IPS DF 4.7 (cell line): ENCODE data around the gene KRTAP9-2.
"Not testable (repeated sequence)": the region's sequence is repeated elsewhere in the genome, so short reads cannot be mapped to it uniquely, and the experiment has no call there.

Experiments
- DNase-seq: peaks from one replicate; pipeline ENCODE4 v3.0.0-alpha.2; 2013; ENCODE audit warnings: low spot score; ENCODE audit errors: extremely low read depth

Gene KRTAP9-2, protein sequence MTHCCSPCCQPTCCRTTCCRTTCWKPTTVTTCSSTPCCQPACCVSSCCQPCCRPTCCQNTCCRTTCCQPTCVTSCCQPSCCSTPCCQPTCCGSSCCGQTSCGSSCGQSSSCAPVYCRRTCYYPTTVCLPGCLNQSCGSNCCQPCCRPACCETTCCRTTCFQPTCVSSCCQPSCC

GRCh38 chr17:41226598-41227095 lies at the start of gene KRTAP9-2:
Gene KRTAP9-2 (plus strand): TSS chr17:41226648. CDS start chr17:41226655, 7 bp downstream.
- DNase-seq: not testable (repeated sequence)

DNA sequence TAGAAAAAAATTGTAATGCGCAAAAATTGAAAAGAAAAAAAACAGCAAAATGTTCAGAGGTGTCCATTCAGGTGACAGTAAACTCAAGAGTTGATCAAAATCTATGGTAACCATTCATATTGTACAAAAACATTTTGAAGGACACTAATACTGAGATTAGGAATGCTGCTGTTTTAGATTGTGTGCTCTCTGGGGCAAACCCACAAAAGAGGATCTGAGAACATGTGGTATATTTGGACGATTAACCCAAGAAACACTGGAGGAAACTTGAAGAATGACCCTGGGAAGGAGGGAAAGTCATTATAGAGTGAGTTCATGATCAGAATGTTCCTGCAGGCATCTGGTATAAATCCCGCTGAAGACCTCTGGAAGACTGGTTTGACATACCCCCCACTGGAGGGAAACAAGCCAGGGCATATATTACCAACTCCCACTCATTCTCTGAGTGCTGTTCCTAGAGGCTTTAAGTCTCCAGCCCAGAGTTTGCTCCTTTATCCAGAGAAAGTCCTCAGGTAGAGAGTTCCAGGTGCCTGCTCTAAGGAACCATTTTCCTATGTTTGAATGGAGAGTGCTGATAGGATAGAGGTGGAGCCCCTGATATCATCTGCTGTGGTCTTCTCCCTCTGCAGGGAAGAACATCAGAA lies 49.6 kb upstream of the KRTAP9-2 start:
- DNase-seq: no peak

DNA sequence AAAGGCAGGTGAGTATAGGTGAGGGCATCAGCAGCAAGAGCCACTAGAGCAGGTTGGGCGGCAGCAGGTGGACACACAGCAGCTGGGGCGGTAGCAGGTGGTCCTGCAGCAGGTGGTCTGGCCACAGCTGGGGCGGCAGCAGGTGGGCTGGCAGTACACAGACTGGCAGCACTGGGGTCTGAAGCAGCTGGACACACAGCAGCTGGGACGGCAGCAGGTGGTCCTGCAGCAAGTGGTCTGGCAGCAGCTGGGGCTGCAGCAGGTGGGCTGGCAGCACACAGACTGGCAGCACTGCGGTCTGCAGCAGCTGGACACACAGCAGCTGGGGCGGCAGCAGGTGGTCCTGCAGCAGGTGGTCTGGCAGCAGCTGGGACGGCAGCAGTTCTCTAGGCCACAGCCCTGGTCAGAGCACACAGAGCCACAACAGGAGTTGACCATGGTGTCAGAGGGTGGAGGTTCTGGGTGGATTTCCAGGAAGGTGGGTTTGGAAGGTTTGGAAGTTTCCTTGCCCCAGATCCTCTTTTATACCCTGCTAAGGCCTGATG lies 48.6 kb upstream of the KRTAP9-2 start, which contains the start of gene KRTAP4-2:
Gene KRTAP4-2 (minus strand): TSS at position 495 of the 545 bp plus-strand sequence. CDS start 57 bp downstream, at position 438.
- no peak for DNase-seq

GRCh38 chr17:41178341-41178740 lies 48.1 kb upstream of the KRTAP9-2 start:
- no peak for DNase-seq

DNA sequence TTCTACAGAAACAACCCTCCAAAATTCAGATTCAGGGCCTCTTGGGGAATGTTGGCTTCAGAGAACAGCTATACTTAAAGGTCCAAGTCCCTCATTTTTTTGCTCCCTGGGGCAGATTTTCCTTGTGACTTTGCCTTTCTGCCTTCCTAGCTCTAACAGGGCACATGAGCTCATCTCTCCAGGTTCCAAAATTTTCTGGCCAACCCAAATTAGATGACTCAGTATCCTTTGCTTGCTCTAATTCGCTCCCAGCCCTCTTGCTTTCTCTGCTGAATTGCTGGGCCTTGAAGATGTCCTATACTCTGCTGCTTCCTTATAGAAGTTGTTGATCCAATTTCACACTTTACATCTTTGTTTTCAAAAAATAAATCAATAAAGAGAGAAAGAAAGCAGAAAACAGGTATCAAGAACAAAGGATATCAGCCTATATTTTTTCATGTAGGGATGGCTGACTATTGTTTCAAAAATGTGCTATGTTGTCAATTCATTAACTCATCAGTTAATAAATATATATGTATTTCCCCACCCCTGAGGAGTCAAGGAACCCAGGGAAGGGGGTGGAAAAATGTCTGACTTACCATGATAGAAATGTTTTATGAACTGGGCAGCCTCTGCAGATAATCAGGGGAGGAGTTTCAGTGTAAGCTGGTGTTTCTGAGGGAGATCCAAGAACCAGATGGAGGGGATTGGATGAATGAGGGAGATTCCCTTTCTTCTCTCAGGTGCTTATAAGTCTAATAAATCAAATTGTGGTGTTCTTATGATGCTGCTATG lies 47.4 kb upstream of the KRTAP9-2 start:
- no peak for DNase-seq

- DNase-seq: no peak
Observed at GRCh38 chr17:41184480-41184961, 41.9 kb upstream of the KRTAP9-2 start, which contains the start of gene KRTAP4-1. Gene KRTAP4-1 (minus strand): TSS chr17:41184911. CDS start chr17:41184854, 57 bp downstream.

- DNase-seq: no peak
Observed at GRCh38 chr17:41185001-41185400, 41.4 kb upstream of the KRTAP9-2 start.

GRCh38 chr17:41186872-41187271 lies 39.6 kb upstream of the KRTAP9-2 start:
- no peak for DNase-seq

- DNase-seq: not testable (repeated sequence)
Observed at GRCh38 chr17:41189837-41190318, 36.6 kb upstream of the KRTAP9-2 start, which contains the start of gene KRTAP9-1. Gene KRTAP9-1 (plus strand): TSS chr17:41189887. CDS start chr17:41189887, 0 bp downstream.

- no peak for DNase-seq
Observed at GRCh38 chr17:41190328-41190727, 36.1 kb upstream of the KRTAP9-2 start.

- DNase-seq: no peak
Observed at GRCh38 chr17:41196068-41196467, 30.4 kb upstream of the KRTAP9-2 start.

DNA sequence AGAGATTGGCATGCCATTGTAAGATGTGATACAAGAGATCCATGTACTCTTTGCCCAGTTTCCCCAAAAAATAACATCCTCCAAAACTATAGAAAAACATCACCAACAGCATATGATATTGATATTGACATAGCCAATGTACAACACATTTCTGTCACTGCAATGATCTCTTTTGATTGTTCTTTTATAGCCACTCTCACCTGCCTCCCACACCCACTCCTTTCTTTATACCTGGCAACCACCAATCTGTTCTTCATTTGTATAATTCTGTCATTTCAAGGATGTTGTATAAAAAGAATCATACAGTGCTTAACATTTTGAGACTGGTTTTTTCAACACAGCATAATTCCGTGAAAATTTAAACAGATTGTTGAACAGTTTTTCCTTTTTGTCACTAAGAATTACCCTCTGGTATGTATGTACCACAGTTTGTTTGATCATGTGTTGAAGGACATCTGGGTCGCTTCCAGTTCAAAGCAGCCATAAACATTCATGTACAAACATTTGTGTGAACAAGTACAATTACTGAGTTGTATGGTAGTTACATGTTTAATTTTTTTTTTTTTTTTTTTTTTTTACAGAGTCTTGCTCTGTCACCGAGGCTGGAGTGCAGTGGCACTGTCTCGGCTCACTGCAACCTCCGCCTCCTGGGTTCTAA lies 26.9 kb upstream of the KRTAP9-2 start:
- DNase-seq: no peak

GRCh38 chr17:41211845-41212466 lies 14.5 kb upstream of the KRTAP9-2 start:
- DNase-seq: no peak

DNA sequence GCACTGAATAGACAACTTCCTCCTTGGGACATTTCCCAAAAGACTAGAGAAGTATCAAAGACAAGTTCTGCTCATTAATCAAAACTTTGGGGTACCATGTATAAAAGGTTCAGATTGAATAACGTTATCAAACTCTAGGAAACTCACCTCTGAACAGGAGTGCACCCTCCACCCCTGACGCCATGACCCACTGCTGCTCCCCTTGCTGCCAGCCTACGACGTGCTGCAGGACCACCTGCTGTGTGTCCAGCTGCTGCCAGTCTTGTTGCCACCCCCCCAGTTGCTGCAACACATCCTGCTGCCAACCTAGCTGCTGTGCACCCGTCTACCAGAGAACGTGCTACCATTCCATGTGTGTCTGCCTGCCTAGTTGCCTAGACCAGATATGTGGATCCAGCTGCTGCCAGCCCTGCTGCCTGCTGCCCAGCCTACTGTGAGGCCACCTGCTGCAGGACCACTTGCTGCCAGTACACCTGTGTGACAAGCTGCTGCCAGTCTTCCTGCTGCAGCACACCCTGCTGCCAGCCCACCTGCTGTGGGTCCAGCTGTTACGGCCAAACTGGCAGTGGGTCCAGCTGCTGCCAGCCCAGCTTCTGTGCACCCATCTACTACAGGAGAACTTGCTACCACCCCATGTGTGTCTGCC lies 13.8 kb upstream of the KRTAP9-2 start:
- DNase-seq: no peak

- no peak for DNase-seq
Observed at GRCh38 chr17:41215681-41216080, 10.8 kb upstream of the KRTAP9-2 start.

GRCh38 chr17:41223821-41224220 lies 2.6 kb upstream of the KRTAP9-2 start:
- no peak for DNase-seq

- DNase-seq: no peak
Observed at GRCh38 chr17:41226051-41226450, 397 bp upstream of the KRTAP9-2 start.

- DNase-seq: no peak
Observed at GRCh38 chr17:41230094-41230493, 3.6 kb downstream of the KRTAP9-2 start.

- DNase-seq: no peak
Observed at GRCh38 chr17:41231731-41232130, 5.3 kb downstream of the KRTAP9-2 start.
